Naive thymus-derived CD8-positive, alpha-beta T cell (primary cell): ENCODE measurements around the gene PACRG. TPM values are rescaled to one million over a fixed set of nuclear protein-coding genes. Genes with fewer than 3 reads are reported as not detected.

ENCODE experiments used
- ATAC-seq, 2 donors: fragments of 150-1000 bp; cut with Tn5 transposase in 1 of 2; sonication (Bioruptor Pico), chemical (Tn5 transposase) in 1 of 2; 1 replicate in 1 of 2; 2 replicates in 1 of 2; pipeline ENCODE4 v1.10.0; 2021; ENCODE audit warnings: mild to moderate bottlenecking in 2 of 2, moderate library complexity in 2 of 2
- POLR2A ChIA-PET: fragments of 350-600 bp; sonication (Branson Sonifier 250); formaldehyde crosslinking; loops from one replicate; lab custom pipeline; 2021; ENCODE audit warnings: antibody characterized with exemption; lab: Charles Lee
- DNase-seq, 10 donors: peaks; one replicate each; pipeline versions ENCODE4 v3.0.0 to v3.0.0-alpha.2; 2020 to 2022
- H3K27ac Mint-ChIP-seq, 10 donors: one replicate each; pipeline ENCODE4 v1.8.0; 2020 to 2022; ENCODE audit warnings: mild to moderate bottlenecking in 10 of 10, mixed read lengths in 10 of 10, moderate library complexity in 4 of 10, inconsistent platforms in 1 of 10
- H3K27me3 Mint-ChIP-seq, 5 donors: one replicate each; pipeline ENCODE4 v1.8.0; 2021 to 2022; ENCODE audit warnings: mixed read lengths in 5 of 5
- H3K36me3 Mint-ChIP-seq, 3 donors: one replicate each; pipeline ENCODE4 v1.8.0; 2020 to 2022; ENCODE audit warnings: mixed read lengths in 3 of 3, mild to moderate bottlenecking in 2 of 3, inconsistent platforms in 1 of 3
- H3K4me1 Mint-ChIP-seq, 4 donors: one replicate each; pipeline ENCODE4 v1.8.0; 2021 to 2022; ENCODE audit warnings: mixed read lengths in 4 of 4
- H3K4me3 Mint-ChIP-seq, 10 donors: one replicate each; pipeline ENCODE4 v1.8.0; 2020 to 2022; ENCODE audit warnings: mild to moderate bottlenecking in 10 of 10, mixed read lengths in 10 of 10, moderate library complexity in 6 of 10, inconsistent platforms in 1 of 10
- H3K9me3 Mint-ChIP-seq, 9 donors: one replicate each; pipeline ENCODE4 v1.8.0; 2020 to 2022; ENCODE audit warnings: mixed read lengths in 9 of 9, mild to moderate bottlenecking in 3 of 9, inconsistent platforms in 1 of 9, moderate library complexity in 1 of 9
- polyA plus RNA-seq, 3 donors: library from polyadenylated mRNA; unstranded; fragments of 300-500 nt; fragmentation: Illumina TruSeq; gene quantifications; one replicate each; pipeline ENCODE4 v1.2.3, GENCODE V29; 2021
- total RNA-seq, 8 experiments: library from RNA in 2 of 8; stranded (reverse) in 2 of 8; gene quantifications; one replicate each; pipeline ENCODE4 v1.2.3 and lab custom pipeline; 2021 to 2026

PACRG gene
- total and polyA plus RNA-seq, 5 experiments from 2014 or later, result 0.34 to 1.2 (median 0.83) TPM; not detected in 1

GRCh38 chr6:163120223-163120622, 392.4 kb downstream of the PACRG start:
- Mint-ChIP-seq H3K4me3 (no peak overlapping the region), H3K27me3 (peaks cover 0 to 9% (median 0%) of the 10 kb centered on the region in 5 donors), H3K4me1 (no peaks in the 10 kb centered on the region), H3K9me3 (peaks cover 0 to 17% (median 7%) of the 10 kb centered on the region in 9 donors), H3K36me3 (no peaks in the 10 kb centered on the region), H3K27ac (no peak overlapping the region)
- POLR2A ChIA-PET, result no interaction called here
- DNase-seq, result no peak
- ATAC-seq, result no peak

DNA sequence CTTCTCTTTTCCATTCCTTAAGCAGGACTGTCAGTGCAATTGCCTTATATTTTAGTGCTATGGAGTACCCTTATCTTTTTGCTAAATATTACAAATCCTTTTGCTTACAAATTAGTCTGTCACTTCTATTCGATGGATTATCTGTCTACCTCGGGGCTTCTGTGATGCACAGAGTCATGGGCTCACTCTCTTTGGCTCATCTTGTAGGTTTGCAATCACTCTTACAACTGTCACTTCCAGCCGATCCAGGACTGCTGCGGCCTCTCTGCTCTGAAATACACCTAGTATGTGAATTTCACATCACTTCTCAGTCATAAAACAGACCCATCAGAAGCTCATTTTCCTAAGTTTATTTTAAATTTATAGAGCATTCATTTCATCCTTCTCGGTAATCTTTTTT, 393.5 kb downstream of the PACRG start:
- no peak for ATAC-seq
- H3K9me3 Mint-ChIP-seq, result peaks cover 0 to 9% (median 7%) of the 10 kb centered on the region in 9 donors
- no peaks in the 10 kb centered on the region for H3K36me3 Mint-ChIP-seq
- no peak overlapping the region for H3K4me3 Mint-ChIP-seq
- peaks cover 0 to 9% (median 0%) of the 10 kb centered on the region in 5 donors for H3K27me3 Mint-ChIP-seq
- POLR2A ChIA-PET, result no interaction called here
- DNase-seq, result no peak
- no peaks in the 10 kb centered on the region for H3K4me1 Mint-ChIP-seq
- H3K27ac Mint-ChIP-seq, result no peak overlapping the region

DNA sequence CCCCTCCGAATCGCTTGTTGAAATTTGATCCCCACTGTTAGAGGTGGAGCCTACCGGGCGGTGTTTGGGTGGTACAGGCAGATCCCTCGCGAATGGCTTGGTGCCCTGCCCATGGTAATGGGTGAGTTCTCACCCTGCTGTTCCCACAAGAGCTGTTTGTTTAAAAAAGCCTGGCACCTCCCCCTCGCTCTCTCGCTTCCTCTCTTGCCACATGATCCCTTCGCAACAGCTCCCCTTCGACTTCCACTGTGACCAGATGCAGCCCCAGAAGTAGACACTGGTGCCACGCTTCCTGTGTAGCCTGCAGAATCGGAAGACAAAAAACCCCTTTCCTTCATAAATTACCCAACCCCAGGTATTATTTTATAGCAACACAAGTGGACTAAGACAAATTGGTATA, 394.6 kb downstream of the PACRG start:
- ATAC-seq (no peak), DNase-seq (no peak)
- POLR2A ChIA-PET, result no interaction called here
- H3K4me3 Mint-ChIP-seq, result no peak overlapping the region
- H3K36me3 Mint-ChIP-seq, result no peaks in the 10 kb centered on the region
- H3K4me1 Mint-ChIP-seq, result no peaks in the 10 kb centered on the region
- peak overlapping the region in 1 of 10 donors; percentile 9 for H3K27ac Mint-ChIP-seq
- H3K9me3 Mint-ChIP-seq, result peaks cover 0 to 9% (median 2%) of the 10 kb centered on the region in 9 donors
- H3K27me3 Mint-ChIP-seq, result peaks cover 0 to 3% (median 0%) of the 10 kb centered on the region in 5 donors

GRCh38 chr6:163123098-163123497, 395.3 kb downstream of the PACRG start:
- DNase-seq (no peak), ATAC-seq (no peak)
- Mint-ChIP-seq H3K4me3 (no peak overlapping the region), H3K27ac (no peak overlapping the region), H3K27me3 (peaks cover 0 to 3% (median 0%) of the 10 kb centered on the region in 5 donors), H3K9me3 (peaks cover 0 to 7% (median 2%) of the 10 kb centered on the region in 9 donors), H3K36me3 (no peaks in the 10 kb centered on the region), H3K4me1 (no peaks in the 10 kb centered on the region)
- POLR2A ChIA-PET, result no interaction called here

- H3K27ac Mint-ChIP-seq, result no peak overlapping the region
- H3K4me1 Mint-ChIP-seq, result no peaks in the 10 kb centered on the region
- H3K36me3 Mint-ChIP-seq, result no peaks in the 10 kb centered on the region
- DNase-seq (no peak), ATAC-seq (no peak)
- POLR2A ChIA-PET, result no interaction called here
- H3K27me3 Mint-ChIP-seq, result peaks cover 0 to 3% (median 0%) of the 10 kb centered on the region in 5 donors
- no peak overlapping the region for H3K4me3 Mint-ChIP-seq
- H3K9me3 Mint-ChIP-seq, result peaks cover 0 to 7% (median 2%) of the 10 kb centered on the region in 9 donors
These were observed 399.0 kb downstream of the PACRG start for GRCh38 chr6:163126741-163127140.

DNA sequence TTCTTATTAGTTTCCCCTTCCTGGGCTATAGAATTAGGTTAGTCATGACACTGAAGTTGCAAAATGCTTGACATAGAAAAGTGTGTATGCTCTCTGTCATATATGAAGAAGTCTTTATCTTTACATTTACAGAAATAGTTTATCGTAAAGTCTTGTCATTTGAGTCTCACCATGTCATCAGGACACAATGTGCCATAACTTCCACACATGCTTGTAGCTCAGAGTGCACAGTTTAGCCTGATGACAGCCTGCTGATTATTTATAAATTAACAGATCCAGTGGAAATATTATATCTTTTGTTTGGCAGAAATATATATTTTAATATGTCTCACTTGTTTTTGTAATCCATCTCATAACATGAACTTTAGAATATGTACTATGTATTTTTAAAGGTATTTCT, 399.8 kb downstream of the PACRG start:
- Mint-ChIP-seq H3K9me3 (peaks cover 0 to 2% (median 0%) of the 10 kb centered on the region in 9 donors), H3K4me3 (no peak overlapping the region), H3K36me3 (no peaks in the 10 kb centered on the region), H3K27ac (no peak overlapping the region), H3K4me1 (no peaks in the 10 kb centered on the region), H3K27me3 (peaks cover 0 to 3% (median 0%) of the 10 kb centered on the region in 5 donors)
- DNase-seq (no peak), ATAC-seq (no peak)
- POLR2A ChIA-PET, result no interaction called here

DNA sequence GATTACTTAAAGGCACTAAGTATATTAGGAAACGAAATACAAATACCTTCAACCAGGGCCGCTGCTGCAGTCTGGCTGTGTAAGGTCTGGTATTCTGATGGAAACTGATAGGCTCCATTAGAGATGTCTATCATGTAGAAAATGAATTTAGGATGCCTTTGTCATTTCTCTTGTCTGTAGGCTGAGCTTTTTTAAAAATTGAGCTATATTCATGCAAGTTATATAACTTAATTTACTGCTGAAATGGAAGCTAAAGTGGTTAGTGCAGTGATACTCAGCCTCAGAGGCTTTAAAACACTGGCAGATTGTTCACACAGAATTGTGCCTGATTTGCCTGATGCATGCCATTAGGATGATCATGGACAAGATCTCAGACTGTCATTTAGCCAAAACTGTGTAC, 400.6 kb downstream of the PACRG start:
- H3K4me3 Mint-ChIP-seq, result no peak overlapping the region
- peaks cover 0 to 2% (median 0%) of the 10 kb centered on the region in 9 donors for H3K9me3 Mint-ChIP-seq
- H3K4me1 Mint-ChIP-seq, result no peaks in the 10 kb centered on the region
- ATAC-seq (no peak), DNase-seq (no peak)
- no peak overlapping the region for H3K27ac Mint-ChIP-seq
- H3K27me3 Mint-ChIP-seq, result peaks cover 0 to 3% (median 0%) of the 10 kb centered on the region in 5 donors
- H3K36me3 Mint-ChIP-seq, result no peaks in the 10 kb centered on the region
- POLR2A ChIA-PET, result no interaction called here

DNA sequence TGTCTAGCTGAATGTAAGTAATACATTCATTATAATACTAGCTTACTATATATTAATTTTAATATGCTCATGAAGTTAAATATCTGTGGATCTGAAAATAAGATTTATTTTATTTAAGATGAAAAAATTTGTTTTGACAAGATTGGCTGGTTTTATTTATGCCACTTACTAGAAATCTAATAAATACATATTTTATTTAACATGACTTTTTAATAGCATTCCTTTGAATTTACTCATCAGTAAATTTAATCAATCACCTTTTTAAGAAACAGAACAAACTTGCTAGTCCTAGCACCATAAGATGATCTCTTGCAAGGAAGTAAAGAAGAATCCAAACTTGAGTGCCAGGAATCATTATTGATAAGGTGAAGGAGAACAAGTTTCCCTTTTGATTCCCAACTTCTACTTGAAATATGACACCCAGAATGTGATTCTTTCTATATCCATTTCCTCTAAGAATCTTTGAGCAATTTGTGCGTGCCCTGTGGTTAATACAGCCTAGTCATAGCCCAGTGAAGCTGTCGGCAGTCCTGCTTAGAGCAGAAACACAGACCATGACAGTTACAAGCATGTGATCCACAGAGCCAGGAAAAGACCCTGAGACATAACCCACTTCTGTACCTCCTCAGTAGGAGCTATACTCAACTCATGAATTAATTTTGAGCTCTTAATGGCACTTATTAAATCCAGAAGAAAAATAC, 404.4 kb downstream of the PACRG start:
- DNase-seq, result no peak
- Mint-ChIP-seq H3K27ac (no peak overlapping the region), H3K36me3 (no peaks in the 10 kb centered on the region), H3K27me3 (peaks cover 1 to 4% (median 2%) of the 10 kb centered on the region in 5 donors), H3K4me1 (no peaks in the 10 kb centered on the region), H3K9me3 (peaks cover 0 to 3% (median 0%) of the 10 kb centered on the region in 9 donors), H3K4me3 (no peak overlapping the region)
- ATAC-seq, result no peak
- POLR2A ChIA-PET, result no interaction called here

- Mint-ChIP-seq H3K36me3 (no peaks in the 10 kb centered on the region), H3K27ac (no peak overlapping the region), H3K9me3 (peaks cover 0 to 3% (median 0%) of the 10 kb centered on the region in 9 donors), H3K4me1 (no peaks in the 10 kb centered on the region), H3K27me3 (peaks cover 2 to 9% (median 4%) of the 10 kb centered on the region in 5 donors), H3K4me3 (no peak overlapping the region)
- ATAC-seq (no peak), DNase-seq (no peak)
- POLR2A ChIA-PET, result no interaction called here
These were observed 405.2 kb downstream of the PACRG start for GRCh38 chr6:163133017-163133416.

GRCh38 chr6:163133691-163134090, 405.9 kb downstream of the PACRG start:
- peaks cover 0 to 3% (median 0%) of the 10 kb centered on the region in 9 donors for H3K9me3 Mint-ChIP-seq
- POLR2A ChIA-PET, result no interaction called here
- no peak overlapping the region for H3K27ac Mint-ChIP-seq
- peaks cover 2 to 10% (median 4%) of the 10 kb centered on the region in 5 donors for H3K27me3 Mint-ChIP-seq
- H3K4me1 Mint-ChIP-seq, result no peaks in the 10 kb centered on the region
- DNase-seq (no peak), ATAC-seq (no peak)
- H3K36me3 Mint-ChIP-seq, result no peaks in the 10 kb centered on the region
- no peak overlapping the region for H3K4me3 Mint-ChIP-seq

DNA sequence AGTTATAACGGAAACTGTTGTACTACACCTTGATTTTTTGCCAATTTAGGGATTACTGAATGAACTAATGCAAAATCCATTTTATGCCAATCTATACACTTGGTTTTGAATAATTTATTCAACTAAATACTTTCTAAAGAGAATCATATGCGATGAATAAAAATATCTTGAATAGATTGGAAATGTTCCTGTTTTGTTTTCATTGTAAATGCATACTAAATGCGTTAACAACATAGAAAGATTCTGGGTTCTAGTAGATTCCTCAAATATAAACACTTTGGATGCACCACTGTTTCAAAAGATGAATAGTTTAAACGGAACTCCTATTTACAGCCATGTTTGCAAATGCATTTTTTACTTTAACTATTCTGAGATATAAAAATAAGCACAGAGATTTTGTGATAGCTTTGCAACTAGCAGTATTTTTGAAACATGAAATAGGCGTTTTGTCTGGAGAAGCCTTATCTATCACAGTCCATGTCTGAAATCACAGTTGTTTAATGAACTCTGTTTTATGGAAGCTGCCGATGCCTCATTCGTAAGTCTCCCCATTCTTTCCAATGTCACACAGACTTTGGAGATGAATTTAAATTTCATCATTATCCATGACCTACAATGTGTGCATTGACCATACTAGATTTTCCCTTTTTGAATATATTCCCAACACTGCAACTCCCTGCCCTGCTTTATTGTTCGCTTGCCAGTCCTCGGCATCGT, 409.1 kb downstream of the PACRG start:
- POLR2A ChIA-PET, result no interaction called here
- no peak overlapping the region for H3K4me3 Mint-ChIP-seq

GRCh38 chr6:163137398-163137881, 409.7 kb downstream of the PACRG start:
- POLR2A ChIA-PET, result no interaction called here
- no peak overlapping the region for H3K4me3 Mint-ChIP-seq
- peaks cover 0 to 13% (median 0%) of the 10 kb centered on the region in 9 donors for H3K9me3 Mint-ChIP-seq
- ATAC-seq (no peak), DNase-seq (no peak)
- no peak overlapping the region for H3K27ac Mint-ChIP-seq
- H3K27me3 Mint-ChIP-seq, result peaks cover 8 to 26% (median 8%) of the 10 kb centered on the region in 5 donors
- H3K4me1 Mint-ChIP-seq, result no peaks in the 10 kb centered on the region
- no peaks in the 10 kb centered on the region for H3K36me3 Mint-ChIP-seq

More for the DNA sequence above, 409.1 kb downstream of the PACRG start:
- Mint-ChIP-seq H3K27me3 (peaks cover 8 to 26% (median 8%) of the 10 kb centered on the region in 5 donors), H3K27ac (no peak overlapping the region), H3K4me1 (no peaks in the 10 kb centered on the region), H3K9me3 (peaks cover 0 to 13% (median 0%) of the 10 kb centered on the region in 9 donors), H3K36me3 (no peaks in the 10 kb centered on the region)
- ATAC-seq, result no peak
- no peak for DNase-seq

GRCh38 chr6:163146036-163146435, 418.3 kb downstream of the PACRG start:
- Mint-ChIP-seq H3K9me3 (peaks cover 0 to 4% (median 0%) of the 10 kb centered on the region in 9 donors), H3K27me3 (peaks cover under 1 to 26% (median 8%) of the 10 kb centered on the region in 5 donors), H3K36me3 (no peaks in the 10 kb centered on the region), H3K4me1 (no peaks in the 10 kb centered on the region), H3K27ac (no peak overlapping the region), H3K4me3 (no peak overlapping the region)
- ATAC-seq (no peak), DNase-seq (no peak)
- POLR2A ChIA-PET, result no interaction called here
